Retinal pigment epithelial cell (primary cell): ENCODE results near the gene CEP104.

Experiments
- DNase-seq: peaks from one replicate; pipeline ENCODE4 v3.0.0-alpha.2; 2010; ENCODE audit warnings: low read depth
- H3K4me3 ChIP-seq: 2 replicates; pipeline ENCODE4 v1.5.1; 2011; ENCODE audit warnings: mild to moderate bottlenecking, low read length, control low read depth, moderate library complexity
- CTCF ChIP-seq: conservative IDR thresholded peaks from 2 replicates; pipeline ENCODE4 v1.5.1; 2011; ENCODE audit warnings: low read depth, low read length, control low read depth, inconsistent platforms

CEP104 gene

GRCh38 chr1:3778590-3779264, 78.3 kb downstream of the CEP104 start:
- no peak for TF ChIP-seq CTCF
- no peak for DNase-seq
- H3K4me3 ChIP-seq = no peak overlapping the region

- TF ChIP-seq CTCF = no peak
- DNase-seq = no peak
- H3K4me3 ChIP-seq = no peak overlapping the region
These were observed 79.1 kb downstream of the CEP104 start for GRCh38 chr1:3777647-3778589.

- no peak for DNase-seq
- no peak overlapping the region for H3K4me3 ChIP-seq
- TF ChIP-seq CTCF = no peak
These were observed 79.9 kb downstream of the CEP104 start for GRCh38 chr1:3777078-3777547.

- TF ChIP-seq CTCF = no peak
- no peak overlapping the region for H3K4me3 ChIP-seq
These were observed 80.6 kb downstream of the CEP104 start for GRCh38 chr1:3776231-3776961.

GRCh38 chr1:3775490-3776230, 81.4 kb downstream of the CEP104 start:
- no peak overlapping the region for H3K4me3 ChIP-seq
- DNase-seq = no peak
- peak; percentile 18 for TF ChIP-seq CTCF

More at GRCh38 chr1:3776231-3776961, 80.6 kb downstream of the CEP104 start:
- no peak for DNase-seq

- no peak overlapping the region for H3K4me3 ChIP-seq
- TF ChIP-seq CTCF = no peak
- DNase-seq = no peak
These were observed 82.0 kb downstream of the CEP104 start for GRCh38 chr1:3774946-3775489.
